ACHN (cell line): Measurements from ENCODE around the gene COL12A1.
"Not testable (repeated sequence)": the region's sequence is repeated elsewhere in the genome, so short reads cannot be mapped to it uniquely, and the experiment has no call there.

Experiments used
- DNase-seq: peaks from one replicate; pipeline ENCODE4 v3.0.0-alpha.2; 2015
- in situ Hi-C: cut with HindIII; loops from 2 replicates; pipeline ENCODE4 v1.10.0; 2017; ENCODE audit warnings: low sequenced_read_pairs, low pct_ligation_motif_present, low pct_unique_long_range_greater_than_20kb

The COL12A1 gene

DNA sequence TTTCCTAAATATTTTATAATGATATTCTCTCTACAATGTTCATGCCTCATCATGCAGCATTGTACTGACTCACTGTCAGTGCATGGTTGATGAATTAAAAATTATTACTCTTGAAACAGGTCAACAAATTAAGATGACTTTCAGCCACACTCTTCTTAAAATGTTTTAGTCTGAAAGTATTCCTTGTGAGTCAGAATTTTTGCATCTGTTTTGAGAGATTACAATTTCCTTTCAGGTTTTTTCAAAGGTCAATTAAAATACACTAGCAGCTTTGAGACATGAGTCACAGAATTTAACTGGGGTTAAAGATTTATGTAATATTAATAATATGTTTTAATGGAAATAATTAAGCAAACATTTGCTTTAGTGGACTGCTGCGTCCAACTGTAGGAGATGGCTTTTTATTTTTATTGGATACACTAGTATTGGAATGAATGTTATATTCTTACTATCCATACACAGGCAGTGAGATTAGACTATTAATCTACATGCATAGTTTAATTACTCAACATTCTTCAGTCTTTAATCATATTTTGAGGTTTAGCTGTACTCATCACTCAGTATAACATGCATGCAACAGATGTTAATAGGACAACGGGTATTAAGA, 9.7 kb downstream of the COL12A1 start:
- no peak for DNase-seq
- in situ Hi-C loops: no loop called here

DNA sequence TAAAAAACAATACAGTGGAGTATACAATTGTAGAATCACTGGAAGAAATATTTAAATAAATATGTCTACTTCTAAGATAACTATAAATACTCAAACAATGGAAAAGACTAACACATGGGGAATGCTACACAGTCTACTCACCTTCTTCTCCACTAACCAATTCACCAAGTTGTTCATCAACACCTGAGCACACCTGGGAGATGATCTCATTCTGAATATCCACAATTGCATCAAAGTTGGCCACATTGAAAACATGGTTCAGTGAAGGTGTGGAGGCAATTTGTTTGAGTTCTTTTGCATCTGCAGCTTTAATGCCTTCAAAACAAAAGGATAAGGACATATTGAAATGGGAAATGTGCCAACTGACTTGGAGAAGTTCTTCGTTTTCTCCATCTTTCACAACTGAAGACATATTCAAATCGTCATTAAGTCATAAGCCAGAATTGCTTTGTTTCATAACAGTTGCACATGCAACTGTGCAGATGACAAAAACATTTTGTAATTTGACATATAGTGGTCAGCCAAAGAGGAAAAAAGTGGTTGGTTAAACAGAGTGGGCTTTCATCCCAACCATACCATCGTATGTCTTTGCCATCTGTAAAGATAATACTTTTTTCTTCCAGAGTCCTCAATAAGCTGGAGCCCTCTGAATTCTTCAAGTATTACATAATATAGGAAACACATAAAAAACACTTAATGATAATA, 17.5 kb downstream of the COL12A1 start:
- DNase-seq: no peak
- in situ Hi-C loops: no loop called here

DNA sequence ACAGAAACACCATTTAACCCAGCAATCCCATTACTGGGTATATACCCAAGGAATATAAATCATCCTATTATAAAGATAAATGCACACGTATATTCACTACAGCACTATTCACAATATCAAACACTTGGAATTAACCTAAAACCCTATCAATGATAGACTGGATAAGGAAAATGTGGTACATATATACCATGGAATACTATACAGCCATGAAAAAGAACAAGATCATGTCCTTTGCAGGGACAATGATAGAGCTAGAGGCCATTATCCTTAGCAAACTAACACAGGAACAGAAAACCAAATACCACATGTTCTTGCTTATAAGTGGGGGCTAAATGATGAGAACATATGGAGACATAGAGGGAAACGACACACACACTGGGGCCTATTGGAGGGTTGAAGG, 19.3 kb downstream of the COL12A1 start:
- DNase-seq, in situ Hi-C loops: not testable (repeated sequence)

DNA sequence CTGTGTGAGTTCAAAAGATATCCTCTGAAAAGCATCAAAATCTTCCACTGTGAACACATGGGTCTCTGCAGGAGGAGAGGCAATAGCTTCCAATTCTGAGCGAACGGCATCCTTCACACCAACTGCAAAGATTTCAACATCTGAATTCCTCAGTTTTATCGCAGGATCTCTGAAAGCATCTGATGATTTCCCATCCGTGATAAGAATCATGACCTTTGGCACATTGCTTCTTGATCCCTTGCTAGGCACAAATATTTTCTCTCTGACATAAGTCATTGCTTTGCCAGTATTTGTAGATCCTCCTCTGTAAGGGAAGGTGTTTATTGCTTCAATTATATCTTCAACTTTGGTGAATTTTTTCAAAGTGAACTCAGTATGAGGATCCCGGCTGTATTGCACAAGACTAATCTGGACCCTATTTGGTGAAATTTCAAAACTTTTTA, 22.7 kb downstream of the COL12A1 start:
- in situ Hi-C loops: no loop called here
- DNase-seq: no peak

DNA sequence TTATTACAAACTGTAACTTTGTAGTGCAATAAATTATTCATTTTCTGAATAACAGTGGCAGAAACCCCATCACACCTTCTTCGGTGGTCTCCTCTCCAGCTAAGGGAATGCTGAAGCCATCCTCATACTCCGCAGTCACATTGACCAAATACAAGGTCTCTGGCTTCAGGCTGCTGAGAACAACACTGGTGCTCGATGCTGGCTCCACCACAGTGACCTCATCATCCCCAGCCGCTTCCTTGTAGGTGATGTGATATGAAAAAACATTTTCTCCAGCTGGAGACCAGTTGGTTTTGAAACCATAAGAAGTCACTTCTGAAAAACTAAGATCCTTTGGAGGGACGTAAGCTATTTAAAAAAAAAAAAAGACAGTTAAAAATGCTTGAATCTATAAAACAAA, 25.0 kb downstream of the COL12A1 start:
- DNase-seq: no peak
- in situ Hi-C loops: no loop called here

DNA sequence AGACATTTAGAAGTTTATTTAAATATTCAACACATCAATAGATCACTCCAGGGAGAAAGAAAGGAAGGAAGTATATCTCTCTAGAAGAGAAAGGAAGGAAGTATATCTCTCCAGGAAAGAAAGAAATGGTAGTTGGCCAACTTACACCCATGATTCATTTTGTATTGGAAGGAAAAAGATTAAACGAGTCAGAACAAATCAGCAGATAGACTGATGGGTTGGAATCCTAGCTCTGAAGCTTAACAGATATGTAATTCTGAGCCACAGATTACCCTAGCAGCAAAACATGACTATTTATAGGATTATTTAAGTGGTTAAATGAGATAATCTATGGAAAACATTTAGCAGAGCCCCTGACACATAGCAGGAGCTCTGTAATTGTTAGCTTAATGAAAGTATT, 27.1 kb downstream of the COL12A1 start:
- in situ Hi-C loops: no loop called here
- no peak for DNase-seq

DNA sequence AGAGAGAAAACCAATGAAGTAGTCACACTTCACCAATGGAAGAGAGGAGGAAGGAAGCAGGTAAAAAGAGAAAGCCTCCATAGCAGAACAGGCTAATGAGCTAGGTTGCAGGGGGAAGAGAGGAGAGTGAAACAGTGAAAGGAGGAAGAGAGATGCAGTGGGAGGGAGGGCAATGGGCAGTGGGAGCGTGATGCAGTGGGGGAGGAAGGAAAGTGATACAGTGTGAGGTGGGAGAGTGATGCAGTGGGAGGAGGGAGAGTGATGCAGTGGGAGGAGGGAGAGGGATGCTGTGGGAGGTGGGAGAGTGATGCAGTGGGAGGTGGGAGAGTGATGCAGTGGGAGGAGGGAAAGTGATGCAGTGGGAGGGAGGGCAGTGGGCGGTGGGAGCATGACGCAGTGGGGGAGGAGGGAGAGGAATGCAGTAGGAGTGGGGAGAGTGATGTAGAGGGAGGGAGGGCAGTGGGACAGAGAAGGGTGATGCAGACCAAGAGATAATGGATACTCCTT, 29.7 kb downstream of the COL12A1 start:
- in situ Hi-C loops: no loop called here
- no peak for DNase-seq

DNA sequence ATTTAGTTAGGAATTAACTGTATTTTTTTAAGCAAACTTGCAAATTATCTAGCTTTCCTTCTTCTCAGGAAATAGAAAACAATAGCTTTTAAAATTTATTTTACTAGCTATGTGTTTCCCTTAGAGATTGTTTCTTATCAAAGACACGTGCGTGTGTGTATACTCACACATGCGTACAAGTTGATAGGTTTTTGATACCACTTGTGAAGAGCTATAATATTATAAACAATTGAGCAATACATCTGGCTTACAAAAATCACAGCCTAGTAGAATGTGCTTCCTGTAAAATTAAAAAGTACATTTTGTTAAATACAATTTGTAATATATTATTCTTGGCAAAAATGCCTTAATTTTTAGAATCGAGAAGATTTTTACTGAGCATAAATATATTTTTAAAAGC, 33.9 kb downstream of the COL12A1 start:
- no peak for DNase-seq
- in situ Hi-C loops: no loop called here

DNA sequence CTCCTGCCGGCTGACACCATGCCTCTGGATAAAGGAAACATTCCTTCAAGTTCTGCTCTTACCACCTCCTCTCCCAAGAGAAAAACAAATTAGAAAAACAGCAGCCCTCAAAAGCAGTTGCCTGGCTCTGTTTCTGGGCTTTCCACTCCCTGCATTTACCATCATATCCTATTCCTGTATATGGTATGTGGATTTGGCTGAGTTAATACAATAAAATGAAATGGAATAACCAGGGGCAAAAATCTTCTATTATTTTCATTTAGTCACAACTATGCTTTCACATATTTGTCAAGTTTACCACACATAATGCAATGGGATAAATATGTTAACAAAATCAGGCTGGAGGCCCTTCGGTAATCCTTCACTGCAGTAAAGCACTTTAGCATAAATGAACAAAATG, 34.3 kb downstream of the COL12A1 start:
- no peak for DNase-seq
- in situ Hi-C loops: no loop called here

DNA sequence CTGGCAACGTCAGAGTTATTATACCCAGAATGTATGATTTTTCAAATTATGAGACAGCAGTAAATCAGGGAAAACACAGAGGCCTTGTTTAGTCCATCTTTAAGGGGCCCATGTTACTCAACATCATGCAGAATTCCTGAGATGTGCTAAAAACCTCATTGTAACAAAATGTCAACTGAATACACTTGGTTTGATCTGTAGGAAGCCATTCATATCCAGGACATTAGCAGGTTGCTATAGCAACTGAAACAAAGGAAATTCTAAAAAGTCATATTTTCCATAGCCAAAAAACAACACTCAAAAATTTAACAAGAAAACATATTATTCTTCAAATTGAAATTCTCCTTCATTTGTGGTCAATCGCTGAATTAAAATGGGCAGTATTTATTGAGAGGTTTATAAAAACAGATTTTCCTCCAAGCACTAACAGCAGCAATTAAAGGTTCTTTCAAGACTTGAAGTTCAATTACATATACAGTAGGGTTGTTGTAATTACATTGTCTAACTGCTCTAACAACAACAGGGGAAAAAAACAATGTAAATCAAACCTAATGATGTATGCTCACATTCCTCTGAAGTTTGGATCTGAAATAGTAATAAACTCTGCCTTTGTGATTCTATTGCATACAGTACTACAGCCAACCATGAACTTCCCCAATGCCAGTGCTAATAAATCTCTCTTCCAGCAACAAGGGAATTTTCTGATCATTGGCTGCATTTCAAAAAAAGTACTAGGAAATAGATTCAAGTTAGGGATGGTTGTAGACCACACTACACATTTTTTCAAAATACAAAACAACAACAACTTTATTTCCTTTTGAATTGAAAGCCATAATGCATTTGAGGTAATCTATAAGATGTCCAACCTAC, 34.9 kb downstream of the COL12A1 start:
- in situ Hi-C loops: no loop called here
- no peak for DNase-seq

DNA sequence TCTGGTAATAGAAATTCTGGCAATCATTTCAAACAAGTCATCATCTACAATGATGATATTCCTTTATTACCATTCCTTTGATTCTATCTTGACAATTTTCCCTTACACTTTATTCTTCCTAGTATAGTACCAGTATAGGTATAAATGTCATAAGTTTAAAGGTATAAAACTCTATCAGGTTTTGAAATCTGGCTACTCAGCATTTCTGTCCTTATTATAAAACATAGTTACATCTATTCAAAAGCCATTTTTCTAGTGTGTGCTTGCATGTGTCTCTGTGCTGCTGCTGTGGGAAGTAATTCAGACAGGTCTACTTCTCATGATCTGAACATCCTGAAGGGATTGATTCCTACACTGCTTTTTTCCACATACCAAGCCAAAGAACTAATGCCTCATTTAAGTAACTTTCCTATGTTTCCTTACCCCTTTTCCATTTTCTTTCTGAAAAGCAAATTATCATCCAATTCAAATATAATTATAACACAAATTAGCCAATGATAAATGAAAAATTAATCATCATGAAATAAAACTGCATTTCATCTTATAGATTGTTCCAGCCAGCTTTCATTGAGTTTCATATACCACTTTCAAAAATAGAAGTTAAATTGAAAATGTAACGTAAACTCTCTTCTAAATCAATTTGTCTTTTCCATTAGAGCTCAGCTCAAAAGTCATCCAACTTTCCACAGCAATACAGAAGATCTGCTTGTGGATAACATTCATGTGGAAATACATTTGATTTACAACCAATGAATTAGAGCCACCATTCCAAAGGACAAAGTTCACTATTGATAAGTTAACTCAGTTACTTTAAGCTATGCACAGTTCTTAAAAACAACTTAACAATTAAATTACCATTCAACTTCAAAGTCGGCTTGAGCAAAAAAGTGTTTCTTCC, 35.9 kb downstream of the COL12A1 start:
- in situ Hi-C loops: no loop called here
- DNase-seq: no peak

DNA sequence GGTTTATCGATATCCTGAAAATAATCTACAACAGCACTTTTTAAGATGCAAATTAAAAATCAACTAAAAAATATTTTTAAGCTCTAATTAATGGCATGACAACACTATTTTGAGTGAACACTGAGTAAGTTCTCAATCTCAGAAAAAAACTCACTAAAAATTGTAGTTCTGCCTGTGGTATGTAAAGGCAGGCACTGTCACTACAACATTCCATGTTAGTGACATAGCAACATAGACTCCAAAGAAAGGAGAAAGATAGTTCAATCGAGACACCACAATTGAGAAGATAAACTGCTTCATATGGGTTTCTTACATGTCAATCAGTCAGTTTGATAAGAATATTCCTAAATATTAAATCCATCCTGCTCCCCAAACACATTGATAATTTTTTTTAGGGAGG, 38.0 kb downstream of the COL12A1 start:
- in situ Hi-C loops: no loop called here
- no peak for DNase-seq

DNA sequence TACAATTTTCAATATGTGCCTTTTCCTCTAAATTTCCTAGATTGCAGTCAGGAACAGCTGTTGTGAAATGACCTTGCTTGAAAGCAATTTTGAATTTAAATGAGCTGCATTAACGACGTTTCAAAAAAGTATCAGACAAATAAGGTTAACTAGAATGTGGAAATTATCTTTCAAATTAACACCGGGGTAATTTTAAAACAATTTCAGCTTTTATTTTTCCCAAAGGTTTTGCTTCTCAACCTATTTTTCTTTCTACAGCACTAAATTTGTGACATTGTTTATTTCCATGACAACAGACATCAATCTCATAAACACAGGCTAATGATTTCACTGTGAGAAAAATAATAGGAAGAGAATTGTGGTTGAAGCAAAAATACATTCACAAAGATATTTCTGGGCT, 38.5 kb downstream of the COL12A1 start:
- in situ Hi-C loops: no loop called here
- no peak for DNase-seq

DNA sequence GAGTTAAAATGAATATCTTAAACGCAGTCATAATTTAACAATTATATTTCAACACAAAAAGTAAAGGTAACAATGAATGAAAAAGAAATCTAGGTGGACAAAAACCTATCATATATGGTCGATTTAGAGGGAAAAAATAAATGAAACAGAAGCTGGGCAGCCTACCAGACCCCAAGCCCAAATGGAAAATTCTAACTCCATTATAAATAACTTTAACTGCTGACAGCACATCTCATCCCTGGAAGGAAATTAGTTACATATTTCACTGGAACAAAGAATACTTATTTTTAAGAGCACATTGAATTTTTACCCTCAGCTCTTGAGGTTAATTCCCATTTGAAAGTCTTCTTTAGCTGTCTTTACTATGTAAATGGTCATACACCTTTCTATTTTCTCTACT, 39.1 kb downstream of the COL12A1 start:
- in situ Hi-C loops: no loop called here
- no peak for DNase-seq

DNA sequence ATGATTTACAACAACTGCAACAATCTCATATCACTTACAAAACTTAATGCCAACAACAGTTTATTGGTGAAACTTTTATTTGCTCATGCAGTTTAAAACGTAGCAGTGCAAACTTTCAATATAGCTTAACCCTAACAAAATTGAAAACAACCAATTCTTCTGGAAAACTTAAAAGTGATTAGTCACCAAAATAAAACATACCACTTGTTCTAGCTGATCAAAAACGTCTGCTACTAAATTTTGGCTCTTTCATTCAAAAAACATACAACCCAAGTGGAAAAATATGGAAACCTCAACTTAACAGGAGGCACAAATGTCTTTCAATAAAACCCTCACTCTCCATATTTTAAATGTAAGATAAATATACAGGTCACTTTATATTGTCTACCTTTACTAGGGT, 39.6 kb downstream of the COL12A1 start:
- in situ Hi-C loops: no loop called here
- no peak for DNase-seq

DNA sequence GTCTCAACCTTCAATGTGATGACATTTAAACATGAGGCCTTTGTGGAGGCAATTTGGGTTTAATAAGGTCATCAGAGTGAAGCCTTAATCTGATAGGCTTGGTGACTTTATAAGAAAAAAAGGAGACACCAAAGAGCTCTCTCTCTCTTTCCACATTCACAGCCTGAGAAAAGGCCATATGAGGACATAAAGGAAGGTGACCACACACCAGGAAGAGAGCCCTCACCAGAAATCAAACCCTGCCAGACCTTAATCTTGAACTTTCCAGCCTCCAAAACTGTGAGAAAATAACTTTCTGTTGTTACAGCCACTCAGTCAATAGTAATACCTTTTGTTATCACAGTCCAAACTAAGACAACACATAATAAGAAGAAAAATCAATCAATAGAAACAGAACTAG, 47.7 kb downstream of the COL12A1 start:
- no peak for DNase-seq
- in situ Hi-C loops: no loop called here

DNA sequence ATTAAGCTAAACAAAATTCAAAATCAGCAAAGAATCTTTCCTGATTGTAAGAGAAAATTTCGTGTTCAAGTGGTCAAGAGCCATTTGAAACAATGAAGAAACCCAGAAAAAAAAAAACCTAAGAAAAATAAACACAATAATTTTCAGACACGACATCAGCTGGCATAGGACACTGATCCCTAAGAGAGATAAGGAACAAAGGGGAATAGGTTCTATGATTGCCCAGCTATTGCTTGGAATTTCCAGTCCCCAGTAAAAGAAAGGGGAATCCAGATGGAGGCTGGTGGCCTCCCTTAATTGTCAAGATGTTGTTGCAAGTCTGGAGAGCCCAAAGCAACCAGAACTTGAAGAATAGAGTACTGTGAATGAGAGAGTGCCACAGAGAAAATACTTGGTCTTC, 48.5 kb downstream of the COL12A1 start:
- in situ Hi-C loops: no loop called here
- no peak for DNase-seq

DNA sequence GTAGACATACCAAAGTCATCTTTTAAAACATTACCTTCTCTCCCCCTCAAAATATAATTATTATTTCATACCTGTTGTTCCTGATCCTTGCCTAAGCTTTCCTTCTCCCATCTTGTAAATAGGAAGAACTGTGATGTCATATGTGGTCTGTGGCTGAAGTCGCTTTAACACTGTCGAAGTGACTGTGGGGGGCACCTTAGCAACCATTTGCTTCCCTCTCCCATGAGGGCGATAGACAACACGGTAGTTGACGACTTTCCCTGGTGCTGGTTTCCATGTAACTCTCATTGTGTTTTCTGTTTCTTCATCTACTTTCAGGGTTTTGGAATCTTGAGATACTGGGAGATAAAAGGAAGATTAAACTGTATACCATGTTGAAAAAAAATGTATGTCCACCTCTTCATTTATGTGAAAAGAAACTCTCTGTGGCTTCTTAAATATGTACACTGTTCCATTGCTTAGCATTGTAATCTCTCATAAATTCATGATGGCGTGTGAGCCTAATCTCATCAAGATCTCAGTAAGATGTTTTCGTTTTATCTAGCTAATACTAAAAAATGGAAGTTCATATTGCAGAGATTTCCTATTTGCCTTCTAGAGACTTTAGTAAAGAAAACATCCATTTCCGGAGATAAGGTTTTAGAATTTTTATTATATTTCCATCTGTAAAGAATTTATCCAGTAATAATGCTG, 49.5 kb downstream of the COL12A1 start:
- in situ Hi-C loops: no loop called here
- no peak for DNase-seq
